ENCODE data around the gene AHDC1.

AHDC1 gene

GRCh38 chr1:27614043-27614624 is 10.2 kb upstream of the AHDC1 start:
- DNase-seq (ENCODE audit: low read depth, low spot score), result no peak

- no peak for DNase-seq (ENCODE audit: low read depth, low spot score)
Observed at GRCh38 chr1:27612718-27613117, 8.8 kb upstream of the AHDC1 start.

GRCh38 chr1:27611450-27611849 is 7.5 kb upstream of the AHDC1 start:
- no peak for DNase-seq (ENCODE audit: low read depth, low spot score)

GRCh38 chr1:27609618-27610240 is 5.8 kb upstream of the AHDC1 start:
- DNase-seq (ENCODE audit: low read depth, low spot score), result no peak

- DNase-seq (ENCODE audit: low read depth, low spot score), result no peak
Observed at GRCh38 chr1:27609210-27609555, 5.2 kb upstream of the AHDC1 start.

- DNase-seq (ENCODE audit: low read depth, low spot score), result no peak
Observed at GRCh38 chr1:27607239-27607804, 3.4 kb upstream of the AHDC1 start.

- DNase-seq (ENCODE audit: low read depth, low spot score), result no peak
Observed at GRCh38 chr1:27606708-27607238, 2.8 kb upstream of the AHDC1 start.

GRCh38 chr1:27605796-27606707 is 2.1 kb upstream of the AHDC1 start:
- DNase-seq (ENCODE audit: low read depth, low spot score), result no peak

- DNase-seq (ENCODE audit: low read depth, low spot score), result no peak
Observed at GRCh38 chr1:27605300-27605766, 1.4 kb upstream of the AHDC1 start.

GRCh38 chr1:27604579-27605299 is 795 bp upstream of the AHDC1 start:
- no peak for DNase-seq (ENCODE audit: low read depth, low spot score)

GRCh38 chr1:27603309-27603680 is 649 bp downstream of the AHDC1 start:
- DNase-seq (ENCODE audit: low read depth, low spot score), result no peak

- DNase-seq (ENCODE audit: low read depth, low spot score), result no peak
Observed at GRCh38 chr1:27602462-27603308, 1.3 kb downstream of the AHDC1 start.

GRCh38 chr1:27601771-27602461 is 2.0 kb downstream of the AHDC1 start:
- DNase-seq (ENCODE audit: low read depth, low spot score), result no peak

GRCh38 chr1:27601321-27601770 is 2.6 kb downstream of the AHDC1 start:
- no peak for DNase-seq (ENCODE audit: low read depth, low spot score)

- DNase-seq (ENCODE audit: low read depth, low spot score), result no peak
Observed at GRCh38 chr1:27600498-27601175, 3.3 kb downstream of the AHDC1 start.

- no peak for DNase-seq (ENCODE audit: low read depth, low spot score)
Observed at GRCh38 chr1:27599605-27600497, 4.1 kb downstream of the AHDC1 start.

- no peak for DNase-seq (ENCODE audit: low read depth, low spot score)
Observed at GRCh38 chr1:27598902-27599528, 4.9 kb downstream of the AHDC1 start.

- DNase-seq (ENCODE audit: low read depth, low spot score), result no peak
Observed at GRCh38 chr1:27598295-27598687, 5.7 kb downstream of the AHDC1 start.
